Activated CD4-positive, CD25-positive, alpha-beta regulatory T cell treated with anti-CD3 and anti-CD28 coated beads, Interleukin-2, amount 50 U/mL, for 24 hours (primary cell): Measurements from ENCODE around the gene PTK7.
"Not testable (repeated sequence)": the region's sequence is repeated elsewhere in the genome, so short reads cannot be mapped to it uniquely, and the experiment has no call there.

Source experiments
- ATAC-seq, 2 donors: fragments of 150-1000 bp; cut with Tn5 transposase; one replicate each; pipeline ENCODE4 v1.10.0; 2021; ENCODE audit warnings: mild to moderate bottlenecking in 1 of 2, moderate library complexity in 1 of 2

PTK7 gene

GRCh38 chr6:43075670-43076463 is at the start of gene PTK7:
TSS of gene PTK7 (plus strand) at chr6:43076314. CDS start at chr6:43076489, 175 bp downstream.
- peak; percentile 41 to 45 for ATAC-seq

- ATAC-seq: no peak
Measured at GRCh38 chr6:43026365-43026764, 49.7 kb upstream of the PTK7 start.

- no peak for ATAC-seq
Measured at GRCh38 chr6:43029120-43029519, 47.0 kb upstream of the PTK7 start.

- ATAC-seq: no peak
Measured at GRCh38 chr6:43032326-43032725, 43.8 kb upstream of the PTK7 start.

GRCh38 chr6:43033496-43034189 is 42.5 kb upstream of the PTK7 start:
- no peak for ATAC-seq

GRCh38 chr6:43034190-43034525 is 42.0 kb upstream of the PTK7 start:
- no peak for ATAC-seq

GRCh38 chr6:43035495-43036194 is 40.5 kb upstream of the PTK7 start:
- no peak for ATAC-seq

GRCh38 chr6:43036712-43037111 is 39.4 kb upstream of the PTK7 start:
- ATAC-seq: no peak

GRCh38 chr6:43037197-43037596 is 38.9 kb upstream of the PTK7 start:
- no peak for ATAC-seq

- ATAC-seq: no peak
Measured at GRCh38 chr6:43037706-43038105, 38.4 kb upstream of the PTK7 start.

- ATAC-seq: no peak
Measured at GRCh38 chr6:43038727-43039126, 37.4 kb upstream of the PTK7 start.

GRCh38 chr6:43040542-43041257 is 35.4 kb upstream of the PTK7 start:
- no peak for ATAC-seq

- ATAC-seq: not testable (repeated sequence)
Measured at GRCh38 chr6:43041475-43041874, 34.6 kb upstream of the PTK7 start.

- no peak for ATAC-seq
Measured at GRCh38 chr6:43043310-43043709, 32.8 kb upstream of the PTK7 start.

- no peak for ATAC-seq
Measured at GRCh38 chr6:43045371-43045930, 30.7 kb upstream of the PTK7 start.

GRCh38 chr6:43047998-43048397 is 28.1 kb upstream of the PTK7 start:
- ATAC-seq: no peak

- ATAC-seq: no peak
Measured at GRCh38 chr6:43050981-43051380, 25.1 kb upstream of the PTK7 start.

GRCh38 chr6:43052225-43052841 is 23.8 kb upstream of the PTK7 start:
- ATAC-seq: no peak

GRCh38 chr6:43052842-43053544 is 23.1 kb upstream of the PTK7 start:
- ATAC-seq: peak; percentile 6

GRCh38 chr6:43053545-43054205 is 22.4 kb upstream of the PTK7 start, which contains the start of gene CUL7:
TSS of gene CUL7 (minus strand) at chr6:43053851. CDS start at chr6:43052788, 1,063 bp downstream.
- ATAC-seq: peak; percentile 99 to 100
